Breast epithelium (tissue), 3 donors: ENCODE results near the gene CNPY4.

Experiments used
- POLR2A ChIP-seq: fragments of 450-650 bp; IDR thresholded peaks from one replicate; pipeline ENCODE4 v1.6.1; 2016; ENCODE audit warnings: antibody characterized with exemption, mild to moderate bottlenecking, moderate library complexity
- TF ChIP-seq, protein P1 (sequence below), 3 donors: fragments of 450-650 bp; IDR thresholded peaks; one replicate each; pipeline ENCODE4 v1.5.1; 2016 to 2017; ENCODE audit warnings: antibody characterized with exemption in 3 of 3, mild to moderate bottlenecking in 3 of 3, moderate library complexity in 3 of 3

- TF ChIP-seq, protein P1, sequence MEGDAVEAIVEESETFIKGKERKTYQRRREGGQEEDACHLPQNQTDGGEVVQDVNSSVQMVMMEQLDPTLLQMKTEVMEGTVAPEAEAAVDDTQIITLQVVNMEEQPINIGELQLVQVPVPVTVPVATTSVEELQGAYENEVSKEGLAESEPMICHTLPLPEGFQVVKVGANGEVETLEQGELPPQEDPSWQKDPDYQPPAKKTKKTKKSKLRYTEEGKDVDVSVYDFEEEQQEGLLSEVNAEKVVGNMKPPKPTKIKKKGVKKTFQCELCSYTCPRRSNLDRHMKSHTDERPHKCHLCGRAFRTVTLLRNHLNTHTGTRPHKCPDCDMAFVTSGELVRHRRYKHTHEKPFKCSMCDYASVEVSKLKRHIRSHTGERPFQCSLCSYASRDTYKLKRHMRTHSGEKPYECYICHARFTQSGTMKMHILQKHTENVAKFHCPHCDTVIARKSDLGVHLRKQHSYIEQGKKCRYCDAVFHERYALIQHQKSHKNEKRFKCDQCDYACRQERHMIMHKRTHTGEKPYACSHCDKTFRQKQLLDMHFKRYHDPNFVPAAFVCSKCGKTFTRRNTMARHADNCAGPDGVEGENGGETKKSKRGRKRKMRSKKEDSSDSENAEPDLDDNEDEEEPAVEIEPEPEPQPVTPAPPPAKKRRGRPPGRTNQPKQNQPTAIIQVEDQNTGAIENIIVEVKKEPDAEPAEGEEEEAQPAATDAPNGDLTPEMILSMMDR (IDR thresholded peaks at IDR 0.05), result no peak
- no peak for TF ChIP-seq POLR2A
Measured at GRCh38 chr7:100090527-100091410, 28.7 kb upstream of the CNPY4 start.
